ENCODE measurements around the gene PIR. TPM values are rescaled to one million over a fixed set of nuclear protein-coding genes. Genes with fewer than 3 reads are reported as not detected.

The PIR gene
- total and polyA plus RNA-seq, 9 of the 15 experiments (the other 6 are each of a cell fraction or from before 2014, with no cell fraction given), result 7.5 to 29.8 (median 11.5) TPM

- no peak for TF ChIP-seq HBP1 (CRISPR knock-in tag; IDR thresholded peaks at IDR 0.05)
- TF ChIP-seq ETS1 (conservative IDR thresholded peaks at IDR 0.05; ENCODE audit: control insufficient read depth, low read depth, low read length), result no peak
- TF ChIP-seq KLF13 (tag; IDR thresholded peaks at IDR 0.05; ENCODE audit: borderline replicate concordance, low read depth), result no peak
- no peak; the same call in 1 of the 2 replicates for TF ChIP-seq ZNF511 (CRISPR knock-in tag; IDR thresholded peaks at IDR 0.05)
- TF ChIP-seq CHD7 (IDR thresholded peaks at IDR 0.05; ENCODE audit: low read depth, low read length), result no peak
- 0 out of 2 replicates have a peak, but pooled peaks have one; percentile 38 for TF ChIP-seq SIN3B (IDR thresholded peaks at IDR 0.05; ENCODE audit: low read depth)
- no peak for TF ChIP-seq ZC3H4 (CRISPR knock-in tag; IDR thresholded peaks at IDR 0.05; ENCODE audit: borderline replicate concordance)
- no peak for TF ChIP-seq COPS2 (conservative IDR thresholded peaks at IDR 0.05)
- TF ChIP-seq FIP1L1 (IDR thresholded peaks at IDR 0.05; ENCODE audit: low read depth, low read length, poor library complexity, severe bottlenecking), result no peak
These were observed at the start of gene PIR (continued) for GRCh38 chrX:15493118-15493962.
